GM19452 (cell line): Measurements from ENCODE around the gene CFAP20DC.
A peak's percentile ranks its signal among the peaks of the same experiment; 100 is the strongest.
"Not testable (repeated sequence)": the region's sequence is repeated elsewhere in the genome, so short reads cannot be mapped to it uniquely, and the experiment has no call there.

Source experiments
- ATAC-seq: cut with Tn5 transposase; IDR thresholded peaks from one replicate; pipeline ENCODE4 v1.9.1; 2021; ENCODE audit not compliant: unreplicated experiment

The CFAP20DC gene

DNA sequence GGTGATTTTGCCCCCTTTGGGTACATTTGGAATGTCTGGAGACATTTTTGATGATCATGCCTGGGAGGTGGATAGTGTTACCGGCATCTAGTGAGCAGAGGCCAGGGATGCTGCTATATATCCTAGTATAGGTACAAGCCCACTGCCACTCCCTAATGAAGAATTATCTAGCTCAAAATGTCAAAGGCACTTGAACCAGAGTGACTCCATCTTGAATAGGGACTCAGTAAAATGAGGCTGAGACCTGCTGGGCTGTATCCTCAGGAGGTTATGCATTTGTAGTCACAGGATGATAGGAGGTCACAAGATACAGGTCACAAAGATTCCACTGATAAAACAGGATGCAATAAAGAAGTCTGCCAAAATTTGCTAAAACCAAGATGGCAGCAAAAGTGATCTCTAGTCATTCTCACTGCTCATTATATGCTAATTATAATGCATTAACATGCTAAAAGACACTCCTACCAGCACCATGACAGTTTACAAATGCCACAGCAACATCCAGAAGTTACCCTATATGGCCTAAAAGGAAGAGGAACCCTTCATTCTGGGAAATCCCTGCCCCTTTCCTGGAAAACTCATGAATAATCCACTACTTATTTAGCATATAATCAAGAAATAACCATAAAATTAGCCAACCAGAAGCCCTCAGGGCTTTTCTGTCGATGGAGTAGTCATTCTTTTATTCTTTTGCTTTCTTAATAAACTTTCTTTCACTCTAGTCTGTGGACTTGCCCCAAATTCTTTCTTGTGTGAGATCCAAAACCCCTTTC is 343.2 kb downstream of the CFAP20DC start:
- no peak for ATAC-seq

DNA sequence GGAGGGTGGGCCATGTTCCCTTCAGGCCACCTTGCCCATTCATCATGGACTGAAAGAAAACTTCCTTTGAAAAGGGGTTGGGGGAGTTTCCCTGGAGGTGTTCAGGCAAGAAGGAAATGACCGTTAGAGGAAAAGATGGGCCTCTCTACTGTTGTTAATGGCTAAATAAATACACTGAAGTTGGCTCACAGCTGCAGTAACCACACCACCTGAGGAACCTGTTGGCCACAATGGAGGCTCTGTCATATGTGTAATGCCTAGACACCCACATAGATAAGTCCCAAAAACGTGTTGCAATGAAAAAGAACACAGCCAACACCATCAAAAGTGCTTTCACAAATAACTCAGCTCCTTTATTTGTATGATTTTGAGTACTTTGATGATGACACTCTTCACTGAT is 345.1 kb downstream of the CFAP20DC start:
- no peak for ATAC-seq

DNA sequence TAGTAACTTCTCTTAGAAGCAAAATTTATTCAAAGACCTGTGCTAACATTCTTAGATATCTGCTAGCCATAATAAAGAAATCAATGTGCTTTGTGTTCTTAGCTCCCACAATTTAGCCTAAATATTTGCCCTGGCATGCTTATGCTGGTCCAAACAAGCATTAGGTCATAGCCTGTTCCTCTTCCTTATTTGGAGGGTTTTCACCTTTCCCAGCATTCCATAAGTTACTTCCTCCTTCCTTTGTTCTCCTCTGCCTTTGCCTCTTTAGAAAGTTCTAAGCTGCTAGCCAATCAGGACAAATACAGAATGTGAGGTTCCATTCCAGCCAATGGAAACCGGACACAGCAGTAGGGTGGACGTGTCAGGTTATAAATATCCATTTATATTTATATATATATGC is 345.5 kb downstream of the CFAP20DC start:
- ATAC-seq = not testable (repeated sequence)

DNA sequence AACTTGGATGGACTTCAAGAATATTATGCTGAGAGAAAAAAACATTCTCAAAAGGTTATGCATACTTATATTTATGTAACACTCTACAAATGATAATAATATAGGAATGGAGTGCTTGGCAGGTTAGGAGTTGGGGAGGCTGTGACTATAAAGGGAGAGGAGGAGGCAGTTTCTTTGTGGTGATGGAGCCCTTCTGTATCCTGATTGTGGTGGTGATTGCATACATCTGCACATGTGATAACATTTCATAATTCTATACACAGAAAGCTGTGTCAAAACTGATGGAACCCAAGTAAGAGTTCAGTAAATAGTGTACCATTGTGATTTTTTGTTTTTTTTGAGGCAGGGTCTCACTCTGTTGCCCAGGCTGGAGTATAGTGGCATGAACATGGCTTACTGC is 351.6 kb downstream of the CFAP20DC start:
- ATAC-seq = no peak

DNA sequence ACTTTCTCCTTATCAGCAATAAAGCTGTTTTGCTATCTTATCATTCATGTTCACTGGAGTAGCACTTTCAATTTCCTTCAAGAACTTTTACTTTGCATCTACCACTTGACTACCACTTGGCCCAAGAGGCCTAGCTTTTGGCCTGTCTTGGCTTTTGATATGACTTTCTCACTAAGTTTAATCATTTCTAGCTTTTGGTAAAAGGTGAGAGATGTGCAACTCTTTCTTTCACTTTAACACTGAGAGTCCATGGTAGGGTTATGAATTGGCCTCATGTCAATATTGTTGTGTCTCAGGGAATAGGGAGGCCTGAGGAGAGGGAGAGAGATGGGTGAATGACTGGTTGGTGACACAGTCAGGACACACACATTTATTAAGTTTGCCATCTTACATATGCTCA is 352.3 kb downstream of the CFAP20DC start:
- ATAC-seq = peak; percentile 73

DNA sequence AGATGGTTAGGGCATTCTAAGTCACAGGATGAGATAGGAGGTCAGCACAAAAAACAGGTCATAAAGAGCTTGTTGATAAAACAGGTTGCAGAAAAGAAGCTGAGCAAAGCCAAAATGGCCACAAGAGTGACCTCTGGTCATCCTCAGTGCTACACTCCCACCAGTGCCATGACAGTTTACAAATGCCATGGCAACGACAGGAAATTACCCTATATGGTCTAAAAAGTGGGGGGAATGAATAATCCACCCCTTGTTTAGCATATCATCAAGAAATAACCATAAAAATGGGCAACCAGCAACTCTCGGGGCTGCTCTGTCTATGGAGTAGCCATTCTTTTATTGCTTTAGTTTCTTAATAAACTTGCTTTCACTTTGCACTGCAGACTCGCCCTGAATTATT is 353.0 kb downstream of the CFAP20DC start:
- not testable (repeated sequence) for ATAC-seq

DNA sequence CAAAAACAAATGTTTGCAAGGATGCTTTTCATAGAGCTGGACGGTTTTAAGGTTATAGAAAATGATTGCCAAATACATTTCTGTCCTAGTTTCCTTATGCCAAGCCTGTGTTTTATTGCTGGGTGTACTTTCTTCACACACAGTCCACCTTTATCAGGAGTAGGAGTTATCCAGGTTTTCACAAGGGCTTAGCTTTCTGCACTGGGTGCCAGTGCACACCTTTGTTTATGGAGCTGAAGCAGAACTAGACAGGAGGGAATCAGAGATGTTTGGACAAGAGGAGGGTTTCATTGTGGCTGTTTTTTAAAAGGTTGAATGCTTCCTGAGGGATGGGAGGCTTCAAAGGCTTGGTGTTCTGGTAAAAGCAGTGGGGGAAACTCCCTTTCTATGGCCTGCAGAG is 353.7 kb downstream of the CFAP20DC start:
- no peak for ATAC-seq

DNA sequence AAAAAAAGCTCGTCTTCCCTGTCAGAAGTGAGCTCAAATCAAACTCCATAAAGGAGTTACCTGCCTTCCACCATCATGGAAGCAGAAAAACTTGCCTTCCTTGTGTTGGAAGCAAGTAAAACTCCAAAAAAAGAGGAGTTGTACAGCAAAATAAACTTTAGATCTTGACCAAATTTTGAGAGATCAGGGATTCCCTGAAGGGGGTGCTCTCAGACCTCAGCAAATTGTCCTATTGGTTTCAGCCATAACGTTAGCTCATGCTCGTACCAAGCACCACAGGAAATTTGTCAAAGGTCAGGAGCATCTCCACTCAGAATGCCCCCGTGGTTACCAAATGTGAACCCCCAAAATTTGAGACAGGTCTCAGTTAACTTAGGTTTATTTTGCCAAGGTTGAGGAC is 354.5 kb downstream of the CFAP20DC start:
- ATAC-seq = not testable (repeated sequence)

DNA sequence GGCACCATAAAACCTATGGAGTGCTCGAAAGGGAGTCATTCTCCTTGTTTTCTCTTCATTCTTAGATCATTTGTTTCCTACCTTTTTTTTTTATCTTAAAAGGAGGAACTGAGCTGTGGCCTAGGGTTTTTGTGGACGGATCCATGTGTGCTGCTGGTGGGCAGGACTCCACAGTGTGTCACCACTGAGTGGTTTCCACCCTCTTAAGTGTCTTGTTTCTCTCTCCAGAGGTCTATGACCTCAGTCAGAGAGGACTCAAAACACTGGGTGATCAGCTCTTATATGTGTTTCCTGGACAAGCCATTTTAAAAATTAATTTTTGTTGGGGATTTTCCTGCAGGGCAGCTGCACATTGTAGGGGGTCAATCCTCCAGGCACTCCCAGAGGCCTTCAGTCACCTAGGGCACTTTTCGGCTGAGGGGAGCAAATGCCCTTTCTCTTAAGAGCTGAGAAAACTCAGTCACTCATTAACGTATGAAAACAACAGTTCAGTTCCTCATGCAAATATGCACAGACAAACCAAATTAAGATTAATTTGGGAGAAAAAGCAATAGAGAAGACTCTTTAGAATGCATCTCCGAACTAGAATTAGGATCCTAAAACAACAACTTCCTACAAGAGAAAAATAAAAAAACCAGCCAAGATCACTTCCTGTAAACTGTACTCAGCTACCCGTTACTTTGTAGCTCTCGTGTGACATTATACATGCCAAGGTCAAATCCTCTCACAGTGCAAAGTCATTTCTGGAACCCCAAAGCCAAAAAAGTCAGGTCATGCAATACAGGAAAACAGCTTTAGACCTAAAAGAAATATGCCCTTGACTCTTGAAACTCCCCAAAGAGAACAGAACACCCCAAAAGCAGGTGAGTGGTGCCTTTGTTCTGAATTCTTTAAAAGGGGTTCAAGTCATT is 355.6 kb downstream of the CFAP20DC start:
- ATAC-seq = peak; percentile 56

DNA sequence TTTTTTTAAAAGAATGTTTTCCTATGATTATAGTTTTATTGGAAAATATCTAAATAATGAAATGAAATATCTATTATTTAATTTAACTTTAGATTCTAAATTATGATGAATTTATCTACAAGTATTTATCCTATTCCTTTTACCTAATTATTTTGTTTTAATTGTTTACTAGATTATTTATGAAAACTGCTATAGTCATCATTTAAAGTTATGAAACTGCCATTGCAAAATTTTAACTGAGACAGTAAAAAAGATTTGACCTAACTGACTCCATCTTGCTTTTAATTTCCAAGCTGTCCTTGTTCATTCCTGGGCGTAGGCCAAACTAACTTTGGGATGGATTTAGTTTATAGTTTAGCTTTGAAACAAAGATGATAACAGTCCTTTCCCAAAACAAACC is 357.3 kb downstream of the CFAP20DC start:
- ATAC-seq = no peak
